GM19025 (cell line): Measurements from ENCODE around the gene MAML3.
A peak's percentile ranks its signal among the peaks of the same experiment; 100 is the strongest.

Source experiments
- ATAC-seq: cut with Tn5 transposase; IDR thresholded peaks from one replicate; pipeline ENCODE4 v1.9.1; 2021; ENCODE audit warnings: mild to moderate bottlenecking, low read depth, moderate library complexity; ENCODE audit not compliant: unreplicated experiment

The MAML3 gene

DNA sequence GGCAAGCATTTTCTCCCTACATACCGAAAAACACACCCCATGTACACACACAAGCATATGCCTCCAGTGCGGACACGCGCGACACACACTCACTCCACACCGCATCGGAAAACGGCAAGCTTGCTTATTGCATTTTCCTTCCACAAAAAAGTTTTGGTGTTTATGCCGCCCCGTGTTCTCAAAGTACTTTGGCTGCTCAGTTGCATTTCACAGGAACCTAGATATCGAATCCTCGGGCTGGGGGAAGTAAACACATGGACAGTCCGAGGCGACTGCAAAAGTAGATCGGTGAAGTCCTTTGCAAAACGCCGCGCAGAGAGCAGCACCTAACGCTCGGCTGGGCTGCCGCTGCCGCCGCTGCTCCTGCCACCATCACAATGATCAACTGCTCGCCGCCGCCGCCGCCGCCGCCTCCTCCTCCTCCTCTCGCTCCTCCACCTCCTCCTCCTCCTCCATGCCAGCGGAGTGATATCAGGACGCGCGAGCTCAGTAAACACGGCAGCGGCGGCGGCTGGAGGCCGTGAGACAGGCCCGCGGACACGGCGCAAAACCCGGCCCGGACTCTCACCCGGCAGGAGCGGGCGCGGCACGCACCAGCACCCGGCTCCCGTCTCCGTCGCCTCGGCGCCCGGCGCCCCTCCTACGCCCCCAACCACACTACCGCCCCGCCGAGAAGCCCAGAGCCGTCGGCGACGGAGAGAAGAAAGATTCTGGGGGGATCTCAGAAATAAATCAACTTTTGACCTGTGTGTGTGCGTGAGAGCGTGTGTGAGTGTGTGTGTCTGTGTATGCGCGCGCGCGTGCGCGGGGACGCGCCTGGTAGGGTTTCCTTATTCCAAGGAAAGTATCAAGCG lies at the start of gene MAML3:
TSS of gene MAML3 (minus strand) at position 467 of the 854 bp plus-strand sequence. CDS start 857 bp downstream, outside the sequence.
- ATAC-seq, result peak; percentile 59

DNA sequence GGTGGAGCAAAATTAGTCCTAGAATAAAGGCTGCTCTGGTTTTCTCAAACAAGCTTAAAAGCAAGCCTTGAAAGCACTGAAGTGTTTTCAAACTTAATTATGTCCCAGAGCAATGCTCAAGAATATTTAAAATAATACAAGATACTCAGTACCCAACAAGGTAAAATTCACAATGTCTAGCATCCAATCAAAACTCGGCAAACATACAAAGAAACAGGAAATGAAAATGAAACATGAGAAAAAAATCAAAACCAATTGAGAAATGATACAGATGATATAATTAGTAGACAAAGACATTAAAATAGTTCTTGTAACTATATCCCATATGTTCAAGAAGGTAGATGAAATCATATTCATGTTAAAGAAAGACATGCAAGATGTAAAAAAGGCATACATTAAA lies 45.0 kb upstream of the MAML3 start:
- no peak for ATAC-seq

DNA sequence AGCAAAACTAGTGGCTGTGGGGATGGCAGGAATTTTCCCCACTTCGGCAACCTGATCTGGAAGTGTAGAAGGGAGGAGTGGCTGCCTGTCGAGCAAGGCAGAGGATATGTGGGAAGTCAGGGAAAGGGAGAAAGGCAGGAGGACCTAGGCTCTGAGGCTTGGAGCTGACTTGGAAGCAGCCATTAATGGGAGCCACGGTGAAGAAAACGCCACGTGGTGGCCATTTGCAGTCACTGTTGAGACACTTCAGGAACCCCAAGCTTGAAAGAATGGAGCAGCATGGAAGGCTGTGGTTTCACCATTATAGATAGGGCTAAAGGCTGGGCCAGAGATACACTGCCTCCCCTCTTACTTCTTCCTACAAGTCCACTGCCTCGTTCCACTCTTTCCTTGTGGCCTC lies 41.8 kb upstream of the MAML3 start:
- ATAC-seq, result no peak

DNA sequence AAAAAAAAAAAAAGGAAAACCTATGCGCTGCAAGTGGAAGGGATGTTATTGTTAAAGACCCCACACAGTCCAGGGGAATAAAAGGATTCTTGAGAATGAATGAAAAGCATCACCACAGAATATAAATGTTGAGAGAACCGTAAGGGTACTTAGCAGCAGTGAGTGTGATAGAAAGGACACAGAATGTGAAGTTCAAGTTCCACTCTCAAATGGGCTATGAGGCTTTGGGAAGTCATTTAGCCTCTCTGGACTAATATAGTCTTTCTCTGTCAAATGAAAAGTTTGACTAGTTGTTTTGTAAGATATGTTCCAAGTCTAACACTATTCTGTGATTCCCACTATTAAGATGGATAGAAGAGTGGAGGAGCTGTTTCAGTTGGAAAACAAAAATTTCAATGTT lies 35.8 kb upstream of the MAML3 start:
- ATAC-seq, result no peak

DNA sequence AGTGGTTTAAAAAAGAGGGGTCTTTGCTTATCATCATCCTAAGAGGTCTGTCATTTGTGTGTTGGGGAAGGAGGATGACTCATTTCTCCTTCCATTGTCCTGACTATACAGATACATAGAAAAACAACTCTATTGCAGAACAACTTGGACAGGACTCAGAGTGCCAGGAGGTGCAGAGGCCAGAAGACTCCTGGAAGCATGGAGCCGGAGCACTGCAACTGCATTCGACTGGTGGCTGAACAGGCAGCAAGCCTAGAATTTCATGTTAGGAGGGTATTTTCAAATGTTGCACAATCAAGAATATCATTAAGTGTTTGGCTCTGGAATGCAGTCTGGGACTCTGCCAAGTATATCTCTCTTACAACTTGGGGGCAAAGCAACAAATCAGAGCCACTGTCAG lies 35.0 kb upstream of the MAML3 start:
- ATAC-seq, result no peak

DNA sequence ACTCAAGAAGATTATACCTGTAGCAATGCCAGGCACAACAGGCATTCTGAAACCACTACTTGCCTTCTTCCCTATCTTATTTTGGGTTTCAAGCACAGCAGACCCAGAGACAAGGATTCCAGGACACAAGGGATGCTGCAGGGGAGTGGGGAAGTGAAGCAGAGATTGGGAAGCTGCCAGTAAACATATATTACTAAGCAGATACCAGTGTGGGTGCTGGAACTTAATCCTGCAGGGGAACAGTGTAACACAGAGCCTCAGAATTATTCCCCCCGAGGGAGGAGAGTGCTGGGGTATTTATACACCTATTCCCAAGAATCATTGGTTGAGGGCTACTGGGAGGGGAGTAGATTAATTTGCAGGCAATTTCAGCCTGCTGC lies 33.3 kb upstream of the MAML3 start:
- no peak for ATAC-seq

DNA sequence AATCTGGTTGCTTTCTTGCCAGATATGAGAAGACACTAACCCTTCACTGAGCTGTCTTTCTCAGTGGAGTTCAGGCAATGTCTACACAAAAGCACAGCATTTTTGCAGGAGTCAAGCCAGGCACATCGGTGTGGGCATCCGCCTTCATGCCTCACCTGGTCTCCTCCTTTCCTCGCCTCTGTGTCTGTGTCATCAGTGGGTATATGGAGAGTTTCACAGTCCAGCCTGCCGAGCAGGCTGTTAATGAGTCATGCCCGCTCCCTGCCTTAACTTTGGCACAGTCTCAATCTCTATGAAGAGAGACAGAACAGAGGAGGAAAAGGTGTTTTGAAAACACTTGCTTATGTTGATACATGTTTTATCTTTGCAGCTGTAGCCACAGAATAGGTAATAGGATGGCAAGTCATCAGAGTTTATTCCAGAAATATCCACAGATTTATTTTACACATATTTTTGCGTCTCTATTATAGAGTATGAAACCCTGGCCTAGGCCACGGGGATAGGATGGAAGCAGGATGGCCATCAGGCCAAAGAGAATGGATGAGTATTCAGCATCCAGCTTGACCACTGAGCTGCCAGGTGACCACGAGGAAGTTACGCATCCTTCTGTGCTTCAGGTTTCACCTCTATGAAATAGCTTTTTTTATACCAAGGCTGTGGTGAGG lies 32.8 kb upstream of the MAML3 start:
- ATAC-seq, result no peak

DNA sequence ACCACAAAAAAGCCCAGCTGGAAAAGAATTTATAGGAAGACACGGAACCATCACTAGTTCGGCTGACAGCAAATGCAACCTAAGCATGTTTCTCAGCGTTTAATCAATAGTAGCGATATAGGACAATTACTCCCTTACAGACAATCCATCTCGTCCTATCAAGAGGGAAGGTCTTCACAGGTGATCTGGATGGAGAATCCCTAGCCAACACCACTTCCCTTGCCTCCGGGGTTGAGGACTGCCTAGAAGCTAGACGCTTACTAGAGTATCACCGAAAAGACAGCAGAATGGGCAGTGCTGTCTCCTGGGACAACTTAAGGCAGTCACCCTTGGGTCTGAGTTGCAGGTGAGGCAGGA lies 32.1 kb upstream of the MAML3 start:
- ATAC-seq, result no peak

DNA sequence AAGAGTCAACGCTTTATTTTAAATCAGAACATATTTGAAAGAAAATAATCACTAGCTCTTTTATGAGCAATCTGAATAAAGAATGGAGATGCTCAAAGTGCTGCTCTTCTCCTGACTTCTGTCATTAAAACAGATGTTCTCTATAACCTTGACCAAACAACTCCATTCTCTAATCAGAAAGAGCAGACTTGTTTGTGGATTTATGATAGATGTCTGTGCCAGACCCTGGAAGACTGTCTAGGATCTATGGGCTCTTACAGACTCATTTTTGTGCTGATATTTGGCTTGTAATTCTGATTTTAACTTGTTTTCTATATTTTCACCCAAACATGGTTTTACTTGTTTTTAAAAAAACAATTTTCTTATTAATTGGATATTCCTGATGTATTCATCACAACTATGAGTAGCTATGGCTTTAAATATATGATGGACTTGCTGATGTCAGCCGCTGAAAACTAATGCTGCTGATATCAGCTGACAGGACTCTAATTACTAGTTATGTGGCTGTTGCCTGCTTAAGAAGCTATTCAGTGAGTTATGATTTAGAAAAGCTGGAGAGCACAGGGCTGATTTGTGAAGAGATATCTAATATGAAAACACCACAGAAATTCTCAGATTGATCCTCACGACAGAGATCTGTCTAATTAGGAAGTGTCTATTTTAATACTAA lies 31.6 kb upstream of the MAML3 start:
- ATAC-seq, result no peak

DNA sequence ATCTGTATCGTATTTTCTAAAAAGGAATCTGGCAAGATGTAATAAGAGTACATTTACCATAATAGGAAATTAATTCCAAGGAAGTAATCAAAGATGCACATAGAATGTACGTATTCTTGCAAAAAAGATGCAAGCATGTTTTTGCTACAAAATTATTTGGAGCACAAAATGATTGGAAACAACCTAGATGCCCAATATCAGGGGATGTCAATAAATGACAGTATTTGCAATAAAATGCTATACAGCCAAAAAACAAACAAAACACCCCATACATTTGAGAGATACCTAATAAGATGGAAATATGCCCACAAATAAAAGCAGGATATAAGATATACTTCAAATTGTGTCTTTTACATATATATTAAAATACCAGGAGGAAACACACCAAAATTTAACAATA lies 29.3 kb upstream of the MAML3 start:
- ATAC-seq, result no peak

DNA sequence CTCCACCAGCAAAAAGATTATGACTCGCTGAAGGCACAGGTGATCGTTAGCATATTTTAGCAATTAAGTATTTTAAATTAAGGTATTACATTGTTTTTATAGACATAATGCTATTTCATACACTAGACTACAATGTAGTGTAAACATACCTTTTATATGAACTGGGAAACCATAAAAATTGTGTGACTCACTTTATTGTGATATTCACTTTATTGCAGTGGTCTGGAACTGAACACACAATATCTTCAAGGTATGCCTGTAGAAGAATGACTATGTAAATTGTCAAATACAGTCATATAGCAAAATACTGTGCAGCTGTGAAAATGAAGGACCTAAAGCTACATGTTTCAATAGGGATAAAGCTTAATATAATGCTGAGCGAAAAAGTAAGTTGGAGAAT lies 26.6 kb upstream of the MAML3 start:
- ATAC-seq, result no peak

DNA sequence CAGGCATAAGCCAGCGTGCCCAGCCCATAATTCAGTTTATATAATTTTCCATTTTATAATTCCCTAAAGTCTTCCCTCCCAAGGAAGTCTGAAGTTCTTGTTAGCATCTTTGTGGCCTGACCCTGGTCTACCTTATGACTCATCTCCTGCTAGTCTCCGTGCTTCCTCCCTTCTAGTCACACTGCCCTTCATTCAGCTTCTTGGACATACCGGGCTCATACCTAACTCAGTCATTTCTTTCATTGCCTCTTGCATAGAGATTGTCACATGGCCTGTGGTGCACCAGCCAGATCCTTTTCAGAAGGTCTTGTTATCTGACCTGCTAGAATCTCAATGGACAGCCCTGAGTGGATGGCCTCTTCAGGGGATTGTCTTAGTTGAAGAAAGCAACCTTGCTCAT lies 22.8 kb upstream of the MAML3 start:
- ATAC-seq, result no peak

DNA sequence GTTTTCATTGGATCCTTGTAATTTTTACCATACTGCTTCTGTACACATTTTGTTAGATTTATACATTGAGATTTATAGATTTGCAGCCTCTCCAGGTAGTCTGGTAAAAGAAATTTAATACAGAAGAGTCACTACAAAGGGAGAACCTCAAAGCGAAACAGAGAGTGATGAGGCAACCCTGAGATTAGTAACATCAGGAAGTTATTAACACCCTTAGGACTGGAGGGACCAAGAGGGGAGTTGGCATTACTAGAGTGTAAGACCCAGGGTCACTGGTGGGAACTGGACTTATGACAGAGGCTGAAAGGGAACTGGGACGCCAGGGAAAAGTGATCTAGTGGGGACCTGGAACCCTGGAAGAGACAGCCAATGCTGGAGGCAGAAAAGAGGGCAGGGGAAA lies 20.6 kb upstream of the MAML3 start:
- ATAC-seq, result no peak

DNA sequence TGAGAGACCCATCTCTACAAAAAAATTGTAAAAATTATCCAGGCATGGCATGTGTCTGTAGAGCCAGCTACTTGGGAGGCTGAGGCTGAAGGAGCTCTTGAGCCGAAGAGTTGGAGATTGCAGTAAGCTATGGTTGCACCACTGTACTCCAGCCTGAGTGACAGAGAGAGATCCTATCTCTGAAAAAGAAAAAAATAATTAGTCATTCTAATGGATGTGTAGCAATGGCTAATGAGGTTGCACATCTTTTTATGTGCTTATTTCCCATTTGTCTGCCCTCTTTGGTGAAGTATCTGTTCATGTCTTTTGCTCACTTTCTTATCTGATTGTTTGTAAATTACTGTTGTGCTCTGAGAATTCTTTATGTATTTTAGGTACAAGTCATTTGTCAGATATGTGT lies 19.0 kb upstream of the MAML3 start:
- no peak for ATAC-seq

DNA sequence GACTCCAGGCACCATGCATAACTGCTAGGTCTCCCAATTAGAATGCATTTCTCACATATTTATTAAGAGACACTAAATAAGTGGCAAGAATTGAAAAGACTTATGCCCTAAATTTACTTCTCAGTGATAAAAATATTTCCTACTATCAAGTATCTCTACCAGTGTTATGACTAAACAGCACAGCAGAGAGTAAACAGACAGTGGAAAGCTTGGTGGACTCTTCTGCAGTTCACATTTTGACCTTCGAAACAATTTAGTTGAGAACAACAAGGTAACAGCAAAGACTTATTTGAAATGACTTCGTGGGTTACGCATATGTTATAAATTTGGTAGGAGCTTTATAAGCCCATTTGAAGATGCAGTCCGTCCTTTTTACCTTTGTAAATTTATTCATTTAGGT lies 16.3 kb upstream of the MAML3 start:
- ATAC-seq, result no peak

DNA sequence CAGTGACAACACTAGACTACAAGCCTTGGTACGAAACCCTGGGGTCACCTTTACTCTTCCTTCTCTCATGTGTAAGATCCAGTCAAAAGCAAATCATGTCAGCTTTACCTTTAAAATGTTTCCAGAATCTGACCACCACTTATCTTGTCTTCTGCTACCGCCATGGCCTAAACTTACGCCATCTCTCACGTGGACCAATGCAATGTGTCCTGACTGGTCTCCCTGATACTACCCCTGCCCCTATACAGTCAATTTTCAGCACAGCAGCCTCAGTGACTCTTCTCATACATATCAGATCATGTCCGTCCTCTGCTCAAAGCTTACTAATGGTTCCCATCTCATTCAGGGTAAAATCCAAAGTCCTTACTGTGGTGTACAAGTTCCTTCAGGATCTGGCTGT lies 15.0 kb upstream of the MAML3 start:
- no peak for ATAC-seq

DNA sequence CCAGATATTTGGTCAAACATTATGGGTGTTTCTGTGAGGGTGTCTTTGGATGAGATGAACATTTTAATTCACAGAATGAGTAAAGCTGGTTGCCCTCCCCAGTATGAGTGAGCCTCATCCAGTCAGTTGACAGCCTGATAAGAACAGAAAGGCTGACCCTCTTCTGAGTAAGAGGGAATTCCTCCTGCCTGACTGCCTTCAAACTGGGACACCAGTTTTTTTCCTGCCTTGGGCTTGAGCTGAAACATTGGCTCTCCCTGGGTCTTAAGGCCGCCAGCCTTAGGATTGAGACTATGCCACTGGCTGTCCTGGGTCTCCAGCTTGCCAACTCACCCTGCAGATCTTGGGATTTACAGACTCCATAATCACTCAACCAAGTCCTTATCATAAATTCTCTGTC lies 14.5 kb upstream of the MAML3 start:
- no peak for ATAC-seq

DNA sequence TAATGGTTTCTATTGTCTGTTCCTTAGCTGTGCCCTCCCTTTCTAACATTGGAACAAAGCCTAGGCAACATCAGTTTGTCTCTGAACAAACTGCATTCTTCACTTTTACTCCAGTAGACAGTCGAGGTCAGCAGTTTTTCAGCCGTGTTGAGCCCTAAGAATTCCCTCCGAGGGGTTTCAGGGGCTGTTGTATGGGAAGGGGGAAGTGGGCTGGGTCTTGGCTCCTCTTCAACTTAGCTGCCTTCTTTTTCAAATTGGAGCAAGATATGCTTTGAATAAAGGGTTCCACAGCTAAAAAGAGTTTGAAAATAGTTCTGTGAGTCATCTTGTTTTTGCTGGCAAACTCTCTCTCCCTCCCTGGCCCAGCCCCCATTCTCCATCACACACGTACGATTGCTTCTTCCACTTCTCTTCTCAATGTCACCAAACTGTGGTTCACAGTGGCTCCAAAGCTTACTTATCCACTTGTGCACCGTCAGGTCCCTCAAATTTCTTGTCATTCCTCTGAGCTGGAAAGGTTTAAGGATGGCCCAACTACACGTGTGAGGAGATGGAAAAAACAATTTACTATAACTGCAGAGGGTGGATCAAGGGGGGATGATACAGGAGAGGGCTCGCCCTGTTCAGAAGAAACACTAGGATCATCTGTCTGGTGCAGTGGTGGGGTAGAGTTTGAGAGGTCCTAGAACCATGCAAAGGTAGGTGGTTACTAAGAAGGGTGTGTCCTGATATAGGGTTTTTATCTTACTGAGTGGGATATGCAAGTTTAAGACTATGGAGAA lies 9.2 kb upstream of the MAML3 start:
- ATAC-seq, result no peak

DNA sequence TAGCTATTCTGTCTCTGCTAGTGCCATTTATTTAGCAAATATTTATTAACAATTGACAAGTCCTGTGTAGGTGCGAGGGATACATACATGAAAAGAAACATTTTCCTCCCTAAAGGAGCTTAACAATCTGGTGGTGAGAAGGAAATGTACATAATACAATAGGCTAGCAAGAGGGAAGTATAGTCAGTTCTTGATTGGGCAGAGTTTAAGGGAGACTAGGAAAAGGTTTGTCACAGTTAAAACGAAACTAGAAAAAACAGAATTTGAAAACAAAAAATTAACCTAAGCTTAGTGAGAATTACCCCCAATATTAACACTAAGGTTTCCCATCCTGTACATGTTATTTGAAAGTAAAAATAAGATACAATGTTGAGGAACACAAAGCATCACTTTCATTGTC lies 8.6 kb upstream of the MAML3 start:
- no peak for ATAC-seq

DNA sequence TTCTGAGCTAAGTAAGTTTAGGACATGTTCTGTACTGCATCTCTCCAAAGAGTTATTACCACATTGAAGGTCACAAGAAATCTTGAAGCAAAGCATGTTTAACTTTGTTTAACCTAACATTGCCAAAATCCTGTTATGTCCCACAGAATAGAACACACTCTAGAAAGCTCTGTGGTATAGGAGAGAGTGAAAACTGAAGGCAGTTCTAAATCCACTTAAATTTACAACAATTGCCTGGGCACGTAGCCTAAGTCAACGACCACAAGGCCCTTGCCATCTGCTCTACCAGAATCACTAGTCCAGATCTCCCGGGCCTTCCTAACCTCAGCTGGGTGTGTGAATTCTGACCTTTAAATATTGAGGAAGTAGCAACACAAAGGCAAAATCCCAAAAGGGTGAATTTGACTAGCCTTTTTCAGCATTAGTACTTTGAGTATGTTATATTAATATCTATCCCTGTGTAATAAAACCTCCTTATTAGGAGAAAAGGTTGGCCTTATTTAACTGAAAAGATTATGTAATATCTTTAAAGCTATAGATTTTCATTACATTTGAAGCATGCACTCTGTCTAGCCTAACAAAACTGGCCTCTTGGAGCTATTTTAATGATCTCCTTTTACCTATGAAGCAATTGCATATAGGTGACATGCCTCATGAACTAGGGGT lies 4.5 kb upstream of the MAML3 start:
- no peak for ATAC-seq
